Measurements from ENCODE around the gene SHISA8. TPM values are rescaled to one million over a fixed set of nuclear protein-coding genes. Genes with fewer than 3 reads are reported as not detected.

Gene SHISA8
- total and polyA plus RNA-seq, 2 of the 13 experiments (the other 11 are each of a cell fraction or from before 2014, with no cell fraction given) = not detected

GRCh38 chr22:41946629-41947423 lies 32.0 kb upstream of the SHISA8 start, which contains the start of gene CENPM (continued):
- TF ChIP-seq, protein P1, sequence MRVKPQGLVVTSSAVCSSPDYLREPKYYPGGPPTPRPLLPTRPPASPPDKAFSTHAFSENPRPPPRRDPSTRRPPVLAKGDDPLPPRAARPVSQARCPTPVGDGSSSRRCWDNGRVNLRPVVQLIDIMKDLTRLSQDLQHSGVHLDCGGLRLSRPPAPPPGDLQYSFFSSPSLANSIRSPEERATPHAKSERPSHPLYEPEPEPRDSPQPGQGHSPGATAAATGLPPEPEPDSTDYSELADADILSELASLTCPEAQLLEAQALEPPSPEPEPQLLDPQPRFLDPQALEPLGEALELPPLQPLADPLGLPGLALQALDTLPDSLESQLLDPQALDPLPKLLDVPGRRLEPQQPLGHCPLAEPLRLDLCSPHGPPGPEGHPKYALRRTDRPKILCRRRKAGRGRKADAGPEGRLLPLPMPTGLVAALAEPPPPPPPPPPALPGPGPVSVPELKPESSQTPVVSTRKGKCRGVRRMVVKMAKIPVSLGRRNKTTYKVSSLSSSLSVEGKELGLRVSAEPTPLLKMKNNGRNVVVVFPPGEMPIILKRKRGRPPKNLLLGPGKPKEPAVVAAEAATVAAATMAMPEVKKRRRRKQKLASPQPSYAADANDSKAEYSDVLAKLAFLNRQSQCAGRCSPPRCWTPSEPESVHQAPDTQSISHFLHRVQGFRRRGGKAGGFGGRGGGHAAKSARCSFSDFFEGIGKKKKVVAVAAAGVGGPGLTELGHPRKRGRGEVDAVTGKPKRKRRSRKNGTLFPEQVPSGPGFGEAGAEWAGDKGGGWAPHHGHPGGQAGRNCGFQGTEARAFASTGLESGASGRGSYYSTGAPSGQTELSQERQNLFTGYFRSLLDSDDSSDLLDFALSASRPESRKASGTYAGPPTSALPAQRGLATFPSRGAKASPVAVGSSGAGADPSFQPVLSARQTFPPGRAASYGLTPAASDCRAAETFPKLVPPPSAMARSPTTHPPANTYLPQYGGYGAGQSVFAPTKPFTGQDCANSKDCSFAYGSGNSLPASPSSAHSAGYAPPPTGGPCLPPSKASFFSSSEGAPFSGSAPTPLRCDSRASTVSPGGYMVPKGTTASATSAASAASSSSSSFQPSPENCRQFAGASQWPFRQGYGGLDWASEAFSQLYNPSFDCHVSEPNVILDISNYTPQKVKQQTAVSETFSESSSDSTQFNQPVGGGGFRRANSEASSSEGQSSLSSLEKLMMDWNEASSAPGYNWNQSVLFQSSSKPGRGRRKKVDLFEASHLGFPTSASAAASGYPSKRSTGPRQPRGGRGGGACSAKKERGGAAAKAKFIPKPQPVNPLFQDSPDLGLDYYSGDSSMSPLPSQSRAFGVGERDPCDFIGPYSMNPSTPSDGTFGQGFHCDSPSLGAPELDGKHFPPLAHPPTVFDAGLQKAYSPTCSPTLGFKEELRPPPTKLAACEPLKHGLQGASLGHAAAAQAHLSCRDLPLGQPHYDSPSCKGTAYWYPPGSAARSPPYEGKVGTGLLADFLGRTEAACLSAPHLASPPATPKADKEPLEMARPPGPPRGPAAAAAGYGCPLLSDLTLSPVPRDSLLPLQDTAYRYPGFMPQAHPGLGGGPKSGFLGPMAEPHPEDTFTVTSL (CRISPR knock-in tag; IDR thresholded peaks at IDR 0.05; ENCODE audit: borderline replicate concordance) = 0 out of 2 replicates have a peak, but pooled peaks have one; percentile 44
- TF ChIP-seq RARG (CRISPR knock-in tag; IDR thresholded peaks at IDR 0.05; ENCODE audit: low read depth) (peak; percentile 88; the same call in 1 of the 2 replicates), EP300 (IDR thresholded peaks at IDR 0.05; ENCODE audit: low read depth in 2 of 2, low read length in 2 of 2) (no peak), EP300 (CRISPR knock-in tag; IDR thresholded peaks at IDR 0.05; ENCODE audit: borderline replicate concordance) (no peak), DBP (CRISPR knock-in tag; IDR thresholded peaks at IDR 0.05; ENCODE audit: not compliant biosample characterization) (peak; percentile 22), ZNF12 (CRISPR knock-in tag; IDR thresholded peaks at IDR 0.05) (no peak), SMARCC2 (IDR thresholded peaks at IDR 0.05) (no peak), ATF2 (CRISPR knock-in tag; IDR thresholded peaks at IDR 0.05) (no peak), ZNF672 (CRISPR knock-in tag; IDR thresholded peaks at IDR 0.05) (no peak), GATAD1 (CRISPR knock-in tag; IDR thresholded peaks at IDR 0.05) (peak; percentile 79), TBP (CRISPR knock-in tag; IDR thresholded peaks at IDR 0.05) (no peak), ZNF780A (CRISPR knock-in tag; IDR thresholded peaks at IDR 0.05) (no peak), ZSCAN22 (CRISPR knock-in tag; IDR thresholded peaks at IDR 0.05) (peak; percentile 72; the same call in 1 of the 2 replicates), ZNF761 (CRISPR knock-in tag; conservative IDR thresholded peaks at IDR 0.05) (peak; percentile 95), ZNF224 (CRISPR knock-in tag; IDR thresholded peaks at IDR 0.05) (no peak), FOXJ3 (CRISPR knock-in tag; IDR thresholded peaks at IDR 0.05; ENCODE audit: borderline replicate concordance) (no peak)
- TF ChIP-seq, protein P2, sequence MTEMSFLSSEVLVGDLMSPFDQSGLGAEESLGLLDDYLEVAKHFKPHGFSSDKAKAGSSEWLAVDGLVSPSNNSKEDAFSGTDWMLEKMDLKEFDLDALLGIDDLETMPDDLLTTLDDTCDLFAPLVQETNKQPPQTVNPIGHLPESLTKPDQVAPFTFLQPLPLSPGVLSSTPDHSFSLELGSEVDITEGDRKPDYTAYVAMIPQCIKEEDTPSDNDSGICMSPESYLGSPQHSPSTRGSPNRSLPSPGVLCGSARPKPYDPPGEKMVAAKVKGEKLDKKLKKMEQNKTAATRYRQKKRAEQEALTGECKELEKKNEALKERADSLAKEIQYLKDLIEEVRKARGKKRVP (CRISPR knock-in tag; IDR thresholded peaks at IDR 0.05) = 0 out of 4 replicates have a peak, but pooled peaks of 1 of the 2 experiments have one; percentile 54

Data from HepG2 (cell line).